Measurements from ENCODE around the gene CHAD.

DNA sequence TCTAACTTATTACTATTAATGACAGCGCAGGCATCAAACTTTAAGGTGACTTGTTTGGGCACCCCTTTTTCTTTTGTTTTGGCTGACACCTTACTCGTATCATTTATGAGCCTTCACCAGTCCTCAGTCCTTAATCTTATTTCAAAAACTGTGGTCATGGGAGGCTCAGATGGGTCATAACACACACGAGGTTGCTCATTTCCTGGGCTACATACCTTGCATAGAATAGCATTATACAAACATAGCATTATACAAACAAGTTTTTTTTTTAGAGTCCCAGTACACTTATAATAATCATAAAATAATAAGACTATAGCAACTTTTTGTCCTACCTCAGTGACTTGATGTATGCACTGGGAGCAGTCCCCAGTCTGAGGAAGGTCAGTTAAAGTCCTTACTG, 53.9 kb downstream of the CHAD start:
- TF ChIP-seq ZNF274 (IDR thresholded peaks at IDR 0.05; ENCODE audit: low read depth, low read length) (no peak), YY1 (IDR thresholded peaks at IDR 0.05; ENCODE audit: insufficient read depth, insufficient read length) (no peak), SUZ12 (IDR thresholded peaks at IDR 0.05; ENCODE audit: extremely low read depth, insufficient read depth, insufficient read length) (no peak)
